Motor neuron (in vitro differentiated cells): ENCODE data around the gene TAS2R1. TPM values are rescaled to one million over a fixed set of nuclear protein-coding genes. Genes with fewer than 3 reads are reported as not detected.

Experiments used
- ATAC-seq, 8 experiments: fragments of 200-7000 bp; cut with Tn5 transposase; replicated peaks in 6 of 8; 2 replicates each; pipeline ENCODE4 v1.8.0; 2021; ENCODE audit warnings: mild to moderate bottlenecking in 8 of 8, moderate library complexity in 8 of 8
- H3K27ac ChIP-seq, 2 donors: fragments of 250-450 bp; sonication (Bioruptor Pico); 2 replicates each; pipeline ENCODE4 v1.9.0; 2021; ENCODE audit warnings: antibody characterized with exemption in 2 of 2, mild to moderate bottlenecking in 2 of 2, moderate library complexity in 1 of 2
- H3K4me1 ChIP-seq, 2 donors: fragments of 250-450 bp; sonication (Bioruptor Pico); replicated peaks in 1 of 2; 2 replicates each; pipeline ENCODE4 v1.6.1; 2021; ENCODE audit warnings: antibody characterized with exemption in 2 of 2, mild to moderate bottlenecking in 2 of 2, moderate library complexity in 1 of 2
- H3K4me3 ChIP-seq, 5 donors: fragments of 250-450 bp; sonication (Bioruptor Pico); 2 replicates each; pipeline ENCODE4 v1.9.0; 2021; ENCODE audit warnings: antibody characterized with exemption in 5 of 5, mild to moderate bottlenecking in 5 of 5, moderate library complexity in 4 of 5
- WGBS, 10 experiments: fragments of 450-650 bp; shearing (Covaris generic); methylation state at CpG; one replicate each; pipeline ENCODE4 v1.0.0; 2022; 5-methylcytosine and 5-hydroxymethylcytosine counted together
- in situ Hi-C, 9 experiments: fragments of 400-800 bp; cut with MboI; loops; one replicate each; pipeline ENCODE4 v1.15.0; 2021; ENCODE audit warnings: low sequenced_read_pairs in 9 of 9, low pct_unique_long_range_greater_than_20kb in 2 of 9; ENCODE audit not compliant: unreplicated experiment in 9 of 9
- total RNA-seq, 8 experiments: library from RNA; unstranded; fragments of 300-600 nt; gene quantifications; 2 replicates each; pipeline versions ENCODE4 v1.2.3 to v1.2.4, GENCODE V29; 2022

The TAS2R1 gene
- total RNA-seq, 8 experiments from 2014 or later: 0.11 to 2.1 (median 0.28) TPM; not detected in 2

GRCh38 chr5:9644630-9645029, 14.5 kb upstream of the TAS2R1 start:
- no peak overlapping the region for H3K4me3 ChIP-seq
- peak in 2 of 8 experiments; percentile 21 to 82 for ATAC-seq
- no peak overlapping the region for H3K27ac ChIP-seq
- in situ Hi-C loops: no loop called here
- 21 to 95% (median 79%) methylated on average over 1 to 3 of the region's 3 CpGs; no CpG with 5 or more reads in 2 of the 10 experiments for WGBS, 10 experiments
- peaks cover 2 to 9% of the 10 kb centered on the region in 2 donors for H3K4me1 ChIP-seq

- H3K4me1 ChIP-seq: peaks cover 2 to 9% of the 10 kb centered on the region in 2 donors
- no peak overlapping the region for H3K4me3 ChIP-seq
- WGBS, 10 experiments: 0 to 84% (median 49%) methylated on average over 1 to 2 of the region's 2 CpGs; no CpG with 5 or more reads in 1 of the 10 experiments
- H3K27ac ChIP-seq: no peak overlapping the region
- in situ Hi-C loops: no loop called here
- ATAC-seq: no peak
Measured at GRCh38 chr5:9642621-9643020, 12.5 kb upstream of the TAS2R1 start.

GRCh38 chr5:9641806-9642355, 11.7 kb upstream of the TAS2R1 start:
- in situ Hi-C loops: no loop called here
- no peak for ATAC-seq
- WGBS, 10 experiments: 63 to 83% (median 74%) methylated on average over 1 to 7 of the region's 7 CpGs; no CpG with 5 or more reads in 2 of the 10 experiments
- Histone ChIP-seq H3K27ac (no peak overlapping the region), H3K4me1 (peaks cover 2 to 9% of the 10 kb centered on the region in 2 donors), H3K4me3 (no peak overlapping the region)

- WGBS, 10 experiments: 0 to 100% (median 76%) methylated on average over 1 to 2 of the region's 2 CpGs
- in situ Hi-C loops: no loop called here
- H3K27ac ChIP-seq: no peak overlapping the region
- peaks cover 0 to 3% of the 10 kb centered on the region in 2 donors for H3K4me1 ChIP-seq
- H3K4me3 ChIP-seq: no peak overlapping the region
- ATAC-seq: no peak
Measured at GRCh38 chr5:9632495-9632894, 2.3 kb upstream of the TAS2R1 start.

GRCh38 chr5:9627541-9627940, 2.6 kb downstream of the TAS2R1 start:
- Histone ChIP-seq H3K4me3 (no peak overlapping the region), H3K4me1 (peaks cover 0 to 3% of the 10 kb centered on the region in 2 donors), H3K27ac (no peak overlapping the region)
- in situ Hi-C loops: no loop called here
- 73 to 100% (median 86%) methylated on average over 1 to 5 of the region's 5 CpGs for WGBS, 10 experiments
- ATAC-seq: no peak

GRCh38 chr5:9626955-9627354, 3.2 kb downstream of the TAS2R1 start:
- WGBS, 10 experiments: 43 to 100% (median 89%) methylated on average over 1 to 6 of the region's 6 CpGs

GRCh38 chr5:9625731-9626130, 4.4 kb downstream of the TAS2R1 start:
- WGBS, 10 experiments: 0 to 100% (median 67%) methylated on average over 1 to 2 of the region's 2 CpGs; no CpG with 5 or more reads in 1 of the 10 experiments
- ATAC-seq: no peak
- in situ Hi-C loops: no loop called here
- no peak overlapping the region for H3K27ac ChIP-seq
- H3K4me1 ChIP-seq: peaks cover 0 to 3% of the 10 kb centered on the region in 2 donors
- H3K4me3 ChIP-seq: no peak overlapping the region

More at GRCh38 chr5:9626955-9627354, 3.2 kb downstream of the TAS2R1 start:
- Histone ChIP-seq H3K4me1 (peaks cover 0 to 3% of the 10 kb centered on the region in 2 donors), H3K27ac (no peak overlapping the region), H3K4me3 (no peak overlapping the region)
- in situ Hi-C loops: no loop called here
- ATAC-seq: no peak

- in situ Hi-C loops: no loop called here
Measured at GRCh38 chr5:9625286-9625685, 4.9 kb downstream of the TAS2R1 start.

GRCh38 chr5:9624196-9624947, 5.8 kb downstream of the TAS2R1 start:
- 56 to 100% (median 89%) methylated on average over 1 to 5 of the region's 5 CpGs; no CpG with 5 or more reads in 1 of the 10 experiments for WGBS, 10 experiments

More at GRCh38 chr5:9625286-9625685, 4.9 kb downstream of the TAS2R1 start:
- no peak overlapping the region for H3K4me3 ChIP-seq
- no peak for ATAC-seq
- H3K27ac ChIP-seq: no peak overlapping the region
- WGBS, 10 experiments: 33 to 100% (median 76%) methylated on average over 1 to 5 of the region's 5 CpGs
- peaks cover 0 to 3% of the 10 kb centered on the region in 2 donors for H3K4me1 ChIP-seq

GRCh38 chr5:9623661-9624060, 6.5 kb downstream of the TAS2R1 start:
- H3K4me3 ChIP-seq: no peak overlapping the region
- WGBS, 10 experiments: 43 to 100% (median 88%) methylated on average over 1 to 4 of the region's 4 CpGs; no CpG with 5 or more reads in 3 of the 10 experiments
- ATAC-seq: no peak
- peaks cover 0 to 3% of the 10 kb centered on the region in 2 donors for H3K4me1 ChIP-seq
- H3K27ac ChIP-seq: no peak overlapping the region
- in situ Hi-C loops: no loop called here

More at GRCh38 chr5:9624196-9624947, 5.8 kb downstream of the TAS2R1 start:
- in situ Hi-C loops: no loop called here
- Histone ChIP-seq H3K4me1 (peaks cover 0 to 3% of the 10 kb centered on the region in 2 donors), H3K27ac (no peak overlapping the region), H3K4me3 (no peak overlapping the region)
- ATAC-seq: no peak

GRCh38 chr5:9622971-9623421, 7.2 kb downstream of the TAS2R1 start:
- Histone ChIP-seq H3K4me1 (no peaks in the 10 kb centered on the region), H3K27ac (no peak overlapping the region), H3K4me3 (no peak overlapping the region)
- 7 to 89% (median 71%) methylated on average over 1 to 4 of the region's 5 CpGs; no CpG with 5 or more reads in 1 of the 10 experiments for WGBS, 10 experiments
- in situ Hi-C loops: no loop called here
- peak in 4 of 8 experiments; percentile 34 to 90 (median 90) for ATAC-seq

GRCh38 chr5:9621379-9621903, 8.7 kb downstream of the TAS2R1 start:
- in situ Hi-C loops: no loop called here
- H3K27ac ChIP-seq: no peak overlapping the region
- H3K4me1 ChIP-seq: peaks cover 6 to 10% of the 10 kb centered on the region in 2 donors
- ATAC-seq: no peak
- WGBS, 10 experiments: 5 to 100% (median 73%) methylated on average over 2 to 7 of the region's 7 CpGs; no CpG with 5 or more reads in 1 of the 10 experiments
- H3K4me3 ChIP-seq: no peak overlapping the region
